H1 (cell line): Measurements from ENCODE around the gene CUTA. TPM values are rescaled to one million over a fixed set of nuclear protein-coding genes. Genes with fewer than 3 reads are reported as not detected.

Source experiments
- HDAC2 ChIP-seq, 2 experiments: fragments of 300-600 bp in 1 of 2; sonication (generic) in 1 of 2; IDR thresholded peaks; 2 replicates each; pipeline ENCODE4 v1.6.1; 2011 to 2012; ENCODE audit warnings: low read depth in 2 of 2, low read length in 2 of 2, mild to moderate bottlenecking in 2 of 2, moderate library complexity in 2 of 2, borderline replicate concordance in 1 of 2, inconsistent platforms in 1 of 2
- KDM5A ChIP-seq: fragments of 200-600 bp; IDR thresholded peaks from 2 replicates; pipeline ENCODE4 v1.7.1; 2012; ENCODE audit warnings: mild to moderate bottlenecking, low read length, inconsistent platforms, mixed read lengths
- polyA plus RNA-seq, 7 experiments: library from polyadenylated mRNA; depleted of rRNA in 3 of 7; stranded (reverse) in 5 of 7; unstranded in 2 of 7; fragments of >200 nt in 5 of 7; fragments of 200-250 nt in 2 of 7; gene quantifications; 1 replicate in 5 of 7; 2 replicates in 1 of 7; 4 replicates in 1 of 7; pipeline versions ENCODE4 v1.2.1 to v1.2.3, GENCODE V29; 2011 to 2013; ENCODE audit warnings: missing spikeins in 2 of 7, mixed read lengths in 2 of 7
- total RNA-seq: library from RNA; stranded (reverse); fragmentation: NEBNext Ultra II Directional; extraction: Animal tissue kit (Norgen Biotek cat#: 25700); gene quantifications from 2 replicates; pipeline ENCODE4 v1.2.1, GENCODE V29; 2021

Gene CUTA
- total and polyA plus RNA-seq, 2 of the 8 experiments (the other 6 are each of a cell fraction or from before 2014, with no cell fraction given) = 297 to 460 TPM

DNA sequence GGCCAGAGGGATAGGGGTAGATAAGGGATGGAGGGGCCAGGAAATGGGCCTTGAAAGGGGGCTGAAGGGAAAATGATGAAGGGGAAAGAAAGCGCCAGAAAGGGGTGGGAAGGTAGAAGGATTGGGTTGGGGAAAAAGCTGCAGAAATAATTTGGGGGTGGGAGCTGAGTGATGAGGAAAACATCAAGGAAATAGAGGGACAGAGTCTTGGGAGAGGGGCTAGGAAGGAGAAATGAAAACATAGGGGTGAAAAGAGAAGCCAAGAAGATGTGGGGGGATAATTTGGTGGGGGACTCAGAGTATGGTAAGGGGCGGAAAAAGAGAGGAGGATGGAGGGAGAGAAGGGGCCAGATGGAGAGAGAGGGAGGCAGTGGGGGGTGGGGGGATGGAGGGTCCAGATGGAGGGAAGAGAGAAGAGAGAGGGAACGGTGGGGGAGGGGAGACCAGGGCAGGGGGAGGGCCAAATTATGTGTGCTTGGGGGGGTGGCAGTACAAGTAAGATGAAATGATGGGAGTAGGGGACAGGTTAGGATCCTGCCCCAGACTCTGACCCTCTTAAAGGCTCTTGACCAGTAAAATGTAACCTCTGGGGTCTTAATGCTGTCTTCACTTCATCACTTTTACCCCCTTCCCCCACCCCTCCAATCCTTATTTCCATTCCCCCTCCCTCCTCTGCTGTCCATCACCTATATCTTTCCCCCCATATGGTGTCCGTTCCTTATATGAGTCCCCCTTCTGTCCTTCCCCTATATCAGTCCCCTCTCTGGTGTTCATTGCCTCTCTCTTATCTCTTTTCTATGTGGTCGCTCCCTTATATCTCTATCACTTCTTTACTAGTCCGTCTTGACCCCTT, 2.8 kb upstream of the CUTA start (continued):
- peak; percentile 77; the same call in 1 of the 2 replicates for TF ChIP-seq KDM5A
- TF ChIP-seq HDAC2 (IDR thresholded peaks at IDR 0.05; ENCODE audit: borderline replicate concordance in 1 of 2, low read depth in 2 of 2, low read length in 2 of 2) = no peak
- TF ChIP-seq, all 59 proteins: peak for 4
